Ovary (tissue), 3 donors: ENCODE results near the gene ERG28.

Experiments
- EP300 ChIP-seq: sonication (generic); formaldehyde crosslinking; IDR thresholded peaks from one replicate; pipeline ENCODE4 v1.6.1; 2017; ENCODE audit warnings: antibody characterized with exemption
- TF ChIP-seq, protein P1 (sequence below), 3 donors: fragments of 450-650 bp in 2 of 3; fragments of 200-600 bp in 1 of 3; IDR thresholded peaks; one replicate each; pipeline versions ENCODE4 v1.5.1 to v1.8.0; 2016 to 2022; ENCODE audit warnings: antibody characterized with exemption in 3 of 3, mild to moderate bottlenecking in 1 of 3
- donor health status: DM: no; HTN: no; CAD: no.

DNA sequence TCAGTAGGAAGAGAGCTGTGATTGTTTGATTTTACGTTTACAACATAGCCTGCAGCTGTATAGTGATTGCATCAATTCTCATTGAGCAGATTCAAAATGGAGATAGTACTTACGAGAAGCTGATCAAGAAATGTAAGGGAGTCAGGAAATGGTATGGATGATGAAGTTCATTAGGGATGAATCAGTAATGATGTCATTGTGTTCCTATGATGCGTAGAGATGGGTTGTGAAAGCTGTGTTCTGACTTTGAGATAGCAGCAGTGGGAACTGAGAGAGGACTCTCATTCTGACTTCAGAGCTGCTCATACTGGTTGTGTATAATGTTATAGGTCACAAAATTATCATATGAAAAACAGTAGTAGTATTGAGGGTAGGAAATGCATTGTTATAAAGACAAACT, 44.3 kb upstream of the ERG28 start:
- no peak for TF ChIP-seq EP300
- TF ChIP-seq, protein P1, sequence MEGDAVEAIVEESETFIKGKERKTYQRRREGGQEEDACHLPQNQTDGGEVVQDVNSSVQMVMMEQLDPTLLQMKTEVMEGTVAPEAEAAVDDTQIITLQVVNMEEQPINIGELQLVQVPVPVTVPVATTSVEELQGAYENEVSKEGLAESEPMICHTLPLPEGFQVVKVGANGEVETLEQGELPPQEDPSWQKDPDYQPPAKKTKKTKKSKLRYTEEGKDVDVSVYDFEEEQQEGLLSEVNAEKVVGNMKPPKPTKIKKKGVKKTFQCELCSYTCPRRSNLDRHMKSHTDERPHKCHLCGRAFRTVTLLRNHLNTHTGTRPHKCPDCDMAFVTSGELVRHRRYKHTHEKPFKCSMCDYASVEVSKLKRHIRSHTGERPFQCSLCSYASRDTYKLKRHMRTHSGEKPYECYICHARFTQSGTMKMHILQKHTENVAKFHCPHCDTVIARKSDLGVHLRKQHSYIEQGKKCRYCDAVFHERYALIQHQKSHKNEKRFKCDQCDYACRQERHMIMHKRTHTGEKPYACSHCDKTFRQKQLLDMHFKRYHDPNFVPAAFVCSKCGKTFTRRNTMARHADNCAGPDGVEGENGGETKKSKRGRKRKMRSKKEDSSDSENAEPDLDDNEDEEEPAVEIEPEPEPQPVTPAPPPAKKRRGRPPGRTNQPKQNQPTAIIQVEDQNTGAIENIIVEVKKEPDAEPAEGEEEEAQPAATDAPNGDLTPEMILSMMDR (IDR thresholded peaks at IDR 0.05): no peak
